Lung (tissue), 12 donors: ENCODE measurements around the gene CDC42SE2. TPM values are rescaled to one million over a fixed set of nuclear protein-coding genes. Genes with fewer than 3 reads are reported as not detected.
"Not testable (repeated sequence)": the region's sequence is repeated elsewhere in the genome, so short reads cannot be mapped to it uniquely, and the experiment has no call there.

ENCODE experiments used
- ATAC-seq: fragments of 200-7000 bp; cut with Tn5 transposase; one replicate; pipeline ENCODE4 v1.9.1; 2020; ENCODE audit warnings: moderate number of reproducible peaks; ENCODE audit not compliant: insufficient read depth, low FRiP score
- DNase-seq, 3 donors: peaks; one replicate each; pipeline ENCODE4 v3.0.0-alpha.2; 2013 to 2017
- H3K27ac ChIP-seq, 2 donors: one replicate each; pipeline ENCODE4 v1.5.1; 2013; ENCODE audit warnings: mild to moderate bottlenecking in 2 of 2, moderate library complexity in 2 of 2, control low read depth in 1 of 2, inconsistent platforms in 1 of 2, low read depth in 1 of 2, low read length in 1 of 2
- H3K27me3 ChIP-seq, 3 donors: one replicate each; pipeline ENCODE4 v1.5.1; 2013; ENCODE audit warnings: low read length in 2 of 3; ENCODE audit not compliant: control insufficient read depth in 3 of 3, insufficient read depth in 3 of 3
- H3K36me3 ChIP-seq, 4 donors: one replicate each; pipeline ENCODE4 v1.5.1; 2013; ENCODE audit warnings: low read length in 4 of 4, mild to moderate bottlenecking in 1 of 4, moderate library complexity in 1 of 4; ENCODE audit not compliant: control insufficient read depth in 4 of 4, insufficient read depth in 4 of 4
- H3K4me1 ChIP-seq, 5 donors: one replicate each; pipeline ENCODE4 v1.5.1; 2013; ENCODE audit warnings: low read length in 5 of 5, mild to moderate bottlenecking in 2 of 5, moderate library complexity in 1 of 5; ENCODE audit not compliant: control insufficient read depth in 5 of 5, insufficient read depth in 5 of 5
- H3K4me3 ChIP-seq: one replicate; pipeline ENCODE4 v1.5.1; 2013; ENCODE audit warnings: mild to moderate bottlenecking, control low read depth, moderate library complexity
- H3K9ac ChIP-seq, 2 donors: one replicate each; pipeline ENCODE4 v1.5.1; 2013; ENCODE audit warnings: low read length in 2 of 2, control low read depth in 1 of 2; ENCODE audit not compliant: insufficient read depth in 1 of 2
- H3K9me3 ChIP-seq, 4 donors: one replicate each; pipeline ENCODE4 v1.5.1; 2013; ENCODE audit warnings: low read length in 3 of 4, mild to moderate bottlenecking in 1 of 4, moderate library complexity in 1 of 4; ENCODE audit not compliant: control insufficient read depth in 4 of 4, insufficient read depth in 3 of 4
- CTCF ChIP-seq: IDR thresholded peaks from 2 replicates; pipeline ENCODE4 v1.5.1; 2012; ENCODE audit warnings: mild to moderate bottlenecking; ENCODE audit errors: control extremely low read depth, extremely low read depth
- WGBS, 2 donors: extraction: QIAGEN DNeasy Blood & Tissue Kit; methylation state at CpG; one replicate each; pipeline ENCODE4 v1.1.7; 2013; 5-methylcytosine and 5-hydroxymethylcytosine counted together
- polyA plus RNA-seq, 2 donors: library from polyadenylated mRNA; stranded (reverse); fragments of 200-250 nt; gene quantifications; one replicate each; pipeline ENCODE4 v1.2.1, GENCODE V29; 2013
- total RNA-seq, 2 donors: library from RNA; depleted of rRNA in 1 of 2; stranded (reverse); fragments of >200 nt in 1 of 2; gene quantifications; one replicate each; pipeline ENCODE4 v1.2.1, GENCODE V29; 2014 to 2021
- donor health status: control.
- donor health status: control.
- donor health status: Bipolar disorder and iron deficiency.
- donor health status: healthy.
- donor health status: DM: yes; HTN: yes; CAD: no.

The CDC42SE2 gene
- total and polyA plus RNA-seq, 4 donors, result 18.1 to 58.9 (median 28.4) TPM

DNA sequence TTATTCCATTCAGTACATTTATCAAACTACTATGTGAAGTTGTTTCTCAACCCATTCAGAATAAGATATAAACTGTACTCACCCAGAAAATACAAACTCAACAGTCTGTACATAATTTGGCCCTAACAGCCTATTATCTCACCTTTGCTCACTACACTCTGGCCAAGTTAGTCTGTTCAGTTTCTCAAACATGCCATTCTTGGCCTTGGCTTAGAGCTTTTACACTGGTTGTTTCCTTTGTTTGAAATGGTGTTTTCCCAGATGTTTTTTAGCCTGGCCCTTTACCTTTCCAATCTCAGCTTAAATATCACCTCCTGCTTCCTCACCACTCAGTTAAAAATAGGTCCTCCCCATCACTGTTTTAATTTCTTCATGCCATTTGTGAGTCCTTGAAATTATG, 13.6 kb downstream of the CDC42SE2 start:
- H3K4me3 ChIP-seq, result no peak overlapping the region
- TF ChIP-seq CTCF, result no peak
- no peaks in the 10 kb centered on the region for H3K9me3 ChIP-seq
- peaks cover 0 to 5% (median 3%) of the 10 kb centered on the region in 5 donors for H3K4me1 ChIP-seq
- ATAC-seq (no peak), DNase-seq (no peak)
- H3K36me3 ChIP-seq, result no peaks in the 10 kb centered on the region
- no peaks in the 10 kb centered on the region for H3K27me3 ChIP-seq
- H3K9ac ChIP-seq, result no peak overlapping the region
- H3K27ac ChIP-seq, result no peak overlapping the region

DNA sequence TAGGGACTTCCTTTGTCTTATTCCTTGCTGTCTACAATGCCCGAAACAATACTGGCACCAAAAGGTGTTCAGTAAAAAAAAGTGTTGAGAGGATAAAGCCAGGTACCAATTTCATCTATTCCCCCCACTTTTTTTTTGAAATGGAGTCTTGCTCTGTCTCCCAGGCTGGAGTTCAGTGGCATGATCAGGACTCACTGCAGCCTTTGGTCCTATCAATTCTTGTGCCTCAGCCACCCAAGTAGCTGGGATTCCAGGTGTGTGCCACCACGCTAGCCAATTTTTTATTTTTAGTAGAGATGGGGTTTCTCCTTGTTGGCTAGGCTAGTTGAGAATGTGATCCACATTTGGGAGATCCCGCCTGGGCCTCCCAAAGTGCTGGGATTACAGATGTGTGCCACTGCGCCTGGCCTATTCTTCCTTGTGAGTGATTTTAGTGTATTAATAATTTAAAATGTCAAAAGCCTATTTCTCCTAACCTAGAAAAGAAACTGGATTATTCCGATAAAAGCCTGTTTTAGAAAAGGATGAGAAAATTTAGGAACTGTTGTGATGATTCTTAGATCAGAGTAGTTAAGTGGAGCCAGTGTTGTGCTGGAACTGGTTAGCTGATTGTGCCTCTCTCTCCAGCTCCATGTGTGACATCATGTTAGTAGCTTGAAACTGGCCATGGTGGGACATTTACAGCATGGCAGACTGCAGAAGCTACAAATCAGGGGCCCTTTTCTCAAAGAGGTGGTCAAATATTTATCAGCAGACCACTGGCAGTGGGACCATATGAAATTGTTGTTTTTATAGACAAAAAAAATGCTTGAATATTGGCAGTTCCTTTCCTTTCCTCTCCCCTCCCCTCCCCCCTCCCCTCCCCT, 14.3 kb downstream of the CDC42SE2 start:
- Histone ChIP-seq H3K9ac (no peak overlapping the region), H3K4me3 (no peak overlapping the region), H3K27me3 (no peaks in the 10 kb centered on the region), H3K9me3 (no peaks in the 10 kb centered on the region), H3K36me3 (no peaks in the 10 kb centered on the region), H3K4me1 (peaks cover 0 to 5% (median 3%) of the 10 kb centered on the region in 5 donors), H3K27ac (no peak overlapping the region)
- ATAC-seq (no peak), DNase-seq (no peak)
- no peak for TF ChIP-seq CTCF
- WGBS, 2 donors, result 93 to 94% methylated on average over 5 of the region's 5 CpGs

- ATAC-seq, H3K36me3 ChIP-seq, H3K9ac ChIP-seq, H3K9me3 ChIP-seq, DNase-seq, H3K27ac ChIP-seq, H3K4me3 ChIP-seq, H3K27me3 ChIP-seq, H3K4me1 ChIP-seq: not testable (repeated sequence)
- WGBS, 2 donors, result 88 to 91% methylated on average over 6 of the region's 6 CpGs
These were observed 14.9 kb downstream of the CDC42SE2 start for GRCh38 chr5:131278741-131279124.

DNA sequence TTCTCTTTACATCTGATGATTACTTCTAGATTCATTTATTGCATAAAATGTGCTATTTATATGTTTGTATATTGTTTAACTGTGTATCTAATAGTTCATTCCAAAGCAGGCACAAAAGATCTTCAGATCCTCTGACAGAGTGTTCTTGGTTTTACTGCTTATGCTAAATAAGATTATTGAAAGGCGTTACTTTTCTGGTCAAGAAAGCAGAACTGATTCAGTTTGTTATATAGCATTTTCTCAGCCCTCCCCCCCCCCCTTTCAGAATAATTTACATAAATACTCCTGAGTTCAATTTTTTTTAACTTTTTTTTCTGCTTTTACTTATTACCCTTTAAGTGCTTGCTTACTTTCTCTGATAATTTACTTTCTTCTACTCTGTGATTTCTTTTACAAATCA, 15.4 kb downstream of the CDC42SE2 start:
- no peak for ATAC-seq
- Histone ChIP-seq H3K36me3 (no peaks in the 10 kb centered on the region), H3K27me3 (no peaks in the 10 kb centered on the region), H3K9me3 (no peaks in the 10 kb centered on the region), H3K9ac (no peak overlapping the region), H3K4me3 (no peak overlapping the region), H3K4me1 (peaks cover 0 to 5% (median 3%) of the 10 kb centered on the region in 5 donors), H3K27ac (no peak overlapping the region)
- 66 to 76% methylated on average over 1 of the region's 1 CpG for WGBS, 2 donors
- no peak for TF ChIP-seq CTCF
- no peak for DNase-seq
